ENCODE measurements around the gene SOD3. TPM values are rescaled to one million over a fixed set of nuclear protein-coding genes. Genes with fewer than 3 reads are reported as not detected.

The SOD3 gene
- total and polyA plus RNA-seq, 2 of the 8 experiments (the other 6 are each of a cell fraction or from before 2014, with no cell fraction given), result 4.9 TPM

DNA sequence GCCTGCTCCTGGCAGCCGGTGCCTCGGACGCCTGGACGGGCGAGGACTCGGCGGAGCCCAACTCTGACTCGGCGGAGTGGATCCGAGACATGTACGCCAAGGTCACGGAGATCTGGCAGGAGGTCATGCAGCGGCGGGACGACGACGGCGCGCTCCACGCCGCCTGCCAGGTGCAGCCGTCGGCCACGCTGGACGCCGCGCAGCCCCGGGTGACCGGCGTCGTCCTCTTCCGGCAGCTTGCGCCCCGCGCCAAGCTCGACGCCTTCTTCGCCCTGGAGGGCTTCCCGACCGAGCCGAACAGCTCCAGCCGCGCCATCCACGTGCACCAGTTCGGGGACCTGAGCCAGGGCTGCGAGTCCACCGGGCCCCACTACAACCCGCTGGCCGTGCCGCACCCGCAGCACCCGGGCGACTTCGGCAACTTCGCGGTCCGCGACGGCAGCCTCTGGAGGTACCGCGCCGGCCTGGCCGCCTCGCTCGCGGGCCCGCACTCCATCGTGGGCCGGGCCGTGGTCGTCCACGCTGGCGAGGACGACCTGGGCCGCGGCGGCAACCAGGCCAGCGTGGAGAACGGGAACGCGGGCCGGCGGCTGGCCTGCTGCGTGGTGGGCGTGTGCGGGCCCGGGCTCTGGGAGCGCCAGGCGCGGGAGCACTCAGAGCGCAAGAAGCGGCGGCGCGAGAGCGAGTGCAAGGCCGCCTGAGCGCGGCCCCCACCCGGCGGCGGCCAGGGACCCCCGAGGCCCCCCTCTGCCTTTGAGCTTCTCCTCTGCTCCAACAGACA is 4.4 kb downstream of the SOD3 start (continued):
- TF ChIP-seq CBX8 (IDR thresholded peaks at IDR 0.05; ENCODE audit: borderline replicate concordance, low read depth, low read length), result no peak
- no peak for TF ChIP-seq SIN3A (conservative IDR thresholded peaks at IDR 0.05 in 1 of 2, IDR thresholded peaks at IDR 0.05 in 1 of 2; ENCODE audit: low read depth in 1 of 2, low read length in 2 of 2)
- TF ChIP-seq SP2 (IDR thresholded peaks at IDR 0.05; ENCODE audit: low read length), result no peak
- no peak for TF ChIP-seq TAF1 (IDR thresholded peaks at IDR 0.05; ENCODE audit: low read depth, low read length)
- TF ChIP-seq KDM1A (IDR thresholded peaks at IDR 0.05; ENCODE audit: borderline replicate concordance, low read length), result no peak
- TF ChIP-seq NANOG (IDR thresholded peaks at IDR 0.05; ENCODE audit: insufficient read depth, low read depth, low read length, poor library complexity, severe bottlenecking), result no peak
- TF ChIP-seq NRF1 (IDR thresholded peaks at IDR 0.05; ENCODE audit: low read depth, low read length), result no peak
- TF ChIP-seq, protein P1, sequence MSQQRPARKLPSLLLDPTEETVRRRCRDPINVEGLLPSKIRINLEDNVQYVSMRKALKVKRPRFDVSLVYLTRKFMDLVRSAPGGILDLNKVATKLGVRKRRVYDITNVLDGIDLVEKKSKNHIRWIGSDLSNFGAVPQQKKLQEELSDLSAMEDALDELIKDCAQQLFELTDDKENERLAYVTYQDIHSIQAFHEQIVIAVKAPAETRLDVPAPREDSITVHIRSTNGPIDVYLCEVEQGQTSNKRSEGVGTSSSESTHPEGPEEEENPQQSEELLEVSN (IDR thresholded peaks at IDR 0.05), result peak; percentile 77
- no peak for TF ChIP-seq BACH1 (IDR thresholded peaks at IDR 0.05; ENCODE audit: low read length)
- TF ChIP-seq POLR2A (IDR thresholded peaks at IDR 0.05; ENCODE audit: control extremely low read depth in 1 of 2, low read depth in 2 of 2, low read length in 2 of 2), result no peak
- TF ChIP-seq, protein P2, sequence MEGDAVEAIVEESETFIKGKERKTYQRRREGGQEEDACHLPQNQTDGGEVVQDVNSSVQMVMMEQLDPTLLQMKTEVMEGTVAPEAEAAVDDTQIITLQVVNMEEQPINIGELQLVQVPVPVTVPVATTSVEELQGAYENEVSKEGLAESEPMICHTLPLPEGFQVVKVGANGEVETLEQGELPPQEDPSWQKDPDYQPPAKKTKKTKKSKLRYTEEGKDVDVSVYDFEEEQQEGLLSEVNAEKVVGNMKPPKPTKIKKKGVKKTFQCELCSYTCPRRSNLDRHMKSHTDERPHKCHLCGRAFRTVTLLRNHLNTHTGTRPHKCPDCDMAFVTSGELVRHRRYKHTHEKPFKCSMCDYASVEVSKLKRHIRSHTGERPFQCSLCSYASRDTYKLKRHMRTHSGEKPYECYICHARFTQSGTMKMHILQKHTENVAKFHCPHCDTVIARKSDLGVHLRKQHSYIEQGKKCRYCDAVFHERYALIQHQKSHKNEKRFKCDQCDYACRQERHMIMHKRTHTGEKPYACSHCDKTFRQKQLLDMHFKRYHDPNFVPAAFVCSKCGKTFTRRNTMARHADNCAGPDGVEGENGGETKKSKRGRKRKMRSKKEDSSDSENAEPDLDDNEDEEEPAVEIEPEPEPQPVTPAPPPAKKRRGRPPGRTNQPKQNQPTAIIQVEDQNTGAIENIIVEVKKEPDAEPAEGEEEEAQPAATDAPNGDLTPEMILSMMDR (IDR thresholded peaks at IDR 0.05; ENCODE audit: control extremely low read depth in 1 of 3, insufficient read depth in 1 of 3, low read depth in 1 of 3, low read length in 3 of 3), result no peak
- TF ChIP-seq, protein P3, sequence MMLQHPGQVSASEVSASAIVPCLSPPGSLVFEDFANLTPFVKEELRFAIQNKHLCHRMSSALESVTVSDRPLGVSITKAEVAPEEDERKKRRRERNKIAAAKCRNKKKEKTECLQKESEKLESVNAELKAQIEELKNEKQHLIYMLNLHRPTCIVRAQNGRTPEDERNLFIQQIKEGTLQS (IDR thresholded peaks at IDR 0.05; ENCODE audit: insufficient read depth, low read depth, low read length), result no peak
- TF ChIP-seq, protein P4, sequence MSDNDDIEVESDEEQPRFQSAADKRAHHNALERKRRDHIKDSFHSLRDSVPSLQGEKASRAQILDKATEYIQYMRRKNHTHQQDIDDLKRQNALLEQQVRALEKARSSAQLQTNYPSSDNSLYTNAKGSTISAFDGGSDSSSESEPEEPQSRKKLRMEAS (IDR thresholded peaks at IDR 0.05), result peak; percentile 86
- no peak for TF ChIP-seq KDM5A (IDR thresholded peaks at IDR 0.05; ENCODE audit: low read length)
- no peak for TF ChIP-seq GTF2F1 (IDR thresholded peaks at IDR 0.05; ENCODE audit: borderline replicate concordance, low read depth, low read length)
- TF ChIP-seq CHD2 (IDR thresholded peaks at IDR 0.05; ENCODE audit: low read length), result no peak
- no peak for TF ChIP-seq SP4 (IDR thresholded peaks at IDR 0.05; ENCODE audit: low read length)
- no peak; the same call in 1 of the 2 replicates for TF ChIP-seq GABPA (IDR thresholded peaks at IDR 0.05; ENCODE audit: borderline replicate concordance, insufficient read depth, low read length)
- TF ChIP-seq EGR1 (IDR thresholded peaks at IDR 0.05; ENCODE audit: borderline replicate concordance, low read depth, low read length), result no peak
- no peak for TF ChIP-seq SIX5 (IDR thresholded peaks at IDR 0.05; ENCODE audit: low read depth, low read length)
